Thyroid gland (tissue), 4 donors: ENCODE measurements around the gene FAM120B. TPM values are rescaled to one million over a fixed set of nuclear protein-coding genes. Genes with fewer than 3 reads are reported as not detected.

Experiments
- DNase-seq, 2 donors: peaks; one replicate each; pipeline ENCODE4 v3.0.0-alpha.2; 2019
- H3K27ac ChIP-seq, 3 donors: fragments of 200-600 bp; sonication (generic); 1 replicate in 2 of 3; 2 replicates in 1 of 3; pipeline ENCODE4 v1.5.1; 2016 to 2019; ENCODE audit warnings: mild to moderate bottlenecking in 1 of 3, moderate library complexity in 1 of 3
- H3K27me3 ChIP-seq: fragments of 200-600 bp; sonication (generic); one replicate; pipeline ENCODE4 v1.5.1; 2019
- H3K36me3 ChIP-seq, 2 donors: fragments of 200-600 bp; sonication (generic); one replicate each; pipeline ENCODE4 v1.5.1; 2016 to 2019
- H3K4me1 ChIP-seq, 2 donors: fragments of 200-600 bp; sonication (generic); one replicate each; pipeline ENCODE4 v1.5.1; 2017 to 2019
- H3K4me3 ChIP-seq, 3 donors: fragments of 200-600 bp; sonication (generic); replicated peaks in 1 of 3; 1 replicate in 2 of 3; 2 replicates in 1 of 3; pipeline ENCODE4 v1.5.1; 2016; ENCODE audit warnings: mild to moderate bottlenecking in 1 of 3
- H3K9me3 ChIP-seq: fragments of 200-600 bp; sonication (generic); one replicate; pipeline ENCODE4 v1.5.1; 2017
- CTCF ChIP-seq, 6 experiments: fragments of 200-600 bp in 3 of 6; fragments of 450-650 bp in 3 of 6; sonication (generic) in 3 of 6; IDR thresholded peaks; one replicate each; pipeline ENCODE4 v1.5.1; 2016 to 2019; ENCODE audit warnings: antibody characterized with exemption in 6 of 6, mild to moderate bottlenecking in 2 of 6, inconsistent platforms in 1 of 6, moderate library complexity in 1 of 6
- POLR2A ChIP-seq, 2 donors: fragments of 450-650 bp; IDR thresholded peaks; one replicate each; pipeline ENCODE4 v1.6.1; 2017; ENCODE audit warnings: antibody characterized with exemption in 2 of 2, mild to moderate bottlenecking in 2 of 2, moderate library complexity in 1 of 2
- WGBS, 2 donors: methylation state at CpG; one replicate each; pipeline ENCODE4 v1.1.5; 2017; 5-methylcytosine and 5-hydroxymethylcytosine counted together
- intact Hi-C: fragments of 100-400 bp; cut with DNase I; formaldehyde crosslinking; loops from one replicate; pipeline ENCODE4 v1.15.1; 2023
- total RNA-seq, 4 donors: library from RNA; depleted of rRNA; stranded (reverse); fragments of >200 nt; gene quantifications; one replicate each; pipeline ENCODE4 v1.2.3, GENCODE V29; 2016

The FAM120B gene
- total RNA-seq, 4 donors from 2014 or later = 26.9 to 38.4 (median 27.7) TPM

- H3K36me3 ChIP-seq = peaks cover 5 to 10% of the 10 kb centered on the region in 2 donors
- no peaks in the 10 kb centered on the region for H3K9me3 ChIP-seq
- TF ChIP-seq POLR2A (IDR thresholded peaks at IDR 0.05) (no peak), CTCF (IDR thresholded peaks at IDR 0.05) (no peak)
- H3K4me3 ChIP-seq = no peak overlapping the region
- no peaks in the 10 kb centered on the region for H3K27me3 ChIP-seq
- H3K4me1 ChIP-seq = peaks cover 8 to 24% of the 10 kb centered on the region in 2 donors
- WGBS, 2 donors = 91 to 93% methylated on average over 21 to 24 of the region's 24 CpGs
- intact Hi-C loops = no loop called here
- H3K27ac ChIP-seq = no peak overlapping the region
- DNase-seq = no peak
Observed at GRCh38 chr6:170284866-170285469, 21.6 kb upstream of the FAM120B start.

DNA sequence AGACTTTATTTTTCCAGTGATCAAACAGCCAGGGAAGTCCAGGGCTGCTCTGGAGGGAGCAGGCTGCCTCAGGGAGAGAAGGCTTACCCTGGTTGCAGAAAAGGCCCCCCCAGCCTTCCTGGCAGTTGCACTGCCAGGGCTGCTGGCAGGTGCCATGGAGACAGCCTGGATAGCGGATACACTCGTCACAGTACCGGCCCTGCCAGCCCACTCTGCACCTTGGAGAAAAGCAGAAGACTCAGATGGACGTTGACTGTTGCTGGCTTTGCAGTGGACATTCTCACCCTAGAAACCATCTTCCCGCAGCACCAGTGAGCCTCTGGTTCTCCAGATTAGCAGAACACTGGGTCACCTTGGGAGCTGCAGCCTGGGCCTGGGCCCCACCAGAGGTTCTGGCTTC lies 21.1 kb upstream of the FAM120B start:
- no peaks in the 10 kb centered on the region for H3K27me3 ChIP-seq
- no peaks in the 10 kb centered on the region for H3K9me3 ChIP-seq
- intact Hi-C loops = no loop called here
- WGBS, 2 donors = 69 to 72% methylated on average over 5 of the region's 5 CpGs
- no peak for TF ChIP-seq POLR2A (IDR thresholded peaks at IDR 0.05)
- TF ChIP-seq CTCF (IDR thresholded peaks at IDR 0.05) = no peak
- H3K4me1 ChIP-seq = peaks cover 8 to 24% of the 10 kb centered on the region in 2 donors
- H3K36me3 ChIP-seq = peaks cover 5 to 10% of the 10 kb centered on the region in 2 donors
- H3K4me3 ChIP-seq = no peak overlapping the region
- no peak overlapping the region for H3K27ac ChIP-seq
- DNase-seq = no peak

DNA sequence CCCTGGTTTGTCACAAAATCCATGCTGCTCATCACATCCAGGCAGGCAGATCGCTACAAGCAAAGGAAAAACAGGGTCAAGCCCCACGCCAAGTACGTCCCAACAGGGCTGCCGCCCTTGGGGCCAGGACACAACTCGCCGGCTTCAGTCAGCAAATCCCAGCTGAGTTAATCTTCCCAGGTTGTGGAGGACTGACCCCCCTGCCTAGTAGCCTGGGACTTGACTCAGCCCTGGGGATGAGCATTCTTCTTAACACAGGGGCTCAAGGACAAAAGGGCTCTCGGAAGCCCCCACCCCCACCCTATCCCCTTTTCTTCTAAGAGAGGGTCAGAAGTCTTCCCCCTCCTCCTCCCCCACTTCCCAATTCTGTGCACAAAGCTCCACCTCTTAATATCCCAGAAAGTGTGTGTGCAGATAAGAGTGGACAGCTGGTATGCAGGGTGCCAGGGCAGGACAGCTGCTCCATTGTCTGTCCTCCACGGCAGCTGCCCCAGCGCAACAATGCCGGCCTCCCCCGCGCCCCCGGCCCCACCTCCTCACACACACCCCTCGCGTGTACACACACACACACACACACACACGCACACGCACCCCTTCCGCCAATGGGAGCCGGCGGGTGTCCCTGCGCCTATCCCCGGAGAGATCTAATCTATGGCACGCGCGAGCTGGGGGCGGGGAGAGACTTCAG lies 20.2 kb upstream of the FAM120B start:
- TF ChIP-seq POLR2A (IDR thresholded peaks at IDR 0.05) (no peak), CTCF (IDR thresholded peaks at IDR 0.05) (no peak)
- H3K27ac ChIP-seq = peak overlapping the region in 2 of 3 donors; percentile 10 to 33
- intact Hi-C loops = no loop called here

DNA sequence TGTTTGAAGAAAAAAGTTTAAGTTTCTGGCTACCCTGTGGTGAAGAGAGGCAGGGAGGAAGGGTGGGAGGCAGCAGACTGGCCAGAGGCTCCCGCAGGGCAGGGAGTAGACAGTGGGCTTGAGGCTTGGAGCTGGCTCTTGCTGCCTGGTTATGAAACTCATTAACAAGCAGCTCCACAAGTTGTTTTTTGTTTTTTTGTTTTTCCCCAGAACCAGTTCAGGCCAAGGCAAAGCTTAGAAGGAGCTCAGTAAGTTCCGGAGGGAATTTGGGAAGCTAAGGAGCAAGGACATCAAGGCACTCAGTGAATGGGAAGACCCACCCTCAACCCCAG lies 19.7 kb upstream of the FAM120B start:
- intact Hi-C loops = no loop called here

More for the DNA sequence above, 20.2 kb upstream of the FAM120B start:
- no peak for DNase-seq
- WGBS, 2 donors = 31 to 39% methylated on average over 14 to 26 of the region's 26 CpGs
- H3K4me3 ChIP-seq = no peak overlapping the region
- peaks cover 11 to 28% of the 10 kb centered on the region in 2 donors for H3K4me1 ChIP-seq
- H3K36me3 ChIP-seq = peaks cover 5 to 10% of the 10 kb centered on the region in 2 donors
- no peaks in the 10 kb centered on the region for H3K9me3 ChIP-seq
- H3K27me3 ChIP-seq = peaks cover 3% of the 10 kb centered on the region

More for the DNA sequence above, 19.7 kb upstream of the FAM120B start:
- DNase-seq = no peak
- TF ChIP-seq CTCF (IDR thresholded peaks at IDR 0.05) = no peak
- no peak for TF ChIP-seq POLR2A (IDR thresholded peaks at IDR 0.05)
- Histone ChIP-seq H3K36me3 (peaks cover 5 to 10% of the 10 kb centered on the region in 2 donors), H3K27ac (peak overlapping the region in 2 of 3 donors; percentile 33 to 36), H3K4me3 (no peak overlapping the region), H3K4me1 (peaks cover 16 to 33% of the 10 kb centered on the region in 2 donors), H3K27me3 (peaks cover 8% of the 10 kb centered on the region), H3K9me3 (no peaks in the 10 kb centered on the region)
- 56 to 60% methylated on average over 2 of the region's 2 CpGs for WGBS, 2 donors
